ENCODE results near the gene PIP5KL1.

GRCh38 chr9:127931092-127931881 lies 710 bp upstream of the PIP5KL1 start:
- TF ChIP-seq POLR2AphosphoS5 (IDR thresholded peaks at IDR 0.05; ENCODE audit: insufficient read depth, low read depth, low read length): peak; percentile 15
- no peak for TF ChIP-seq POLR2A (IDR thresholded peaks at IDR 0.05; ENCODE audit: low read depth, low read length)
- TF ChIP-seq CTCF (IDR thresholded peaks at IDR 0.05; ENCODE audit: extremely low read depth in 1 of 2, insufficient read depth in 1 of 2, low read depth in 1 of 2, low read length in 2 of 2): no peak
- no peak for TF ChIP-seq MYC (IDR thresholded peaks at IDR 0.05; ENCODE audit: low read depth, low read length)
- TF ChIP-seq JUN (IDR thresholded peaks at IDR 0.05; ENCODE audit: borderline replicate concordance, insufficient read depth, insufficient read length, low read depth): no peak
- no peak for TF ChIP-seq EZH2 (IDR thresholded peaks at IDR 0.05; ENCODE audit: borderline replicate concordance, low read depth, low read length, severe bottlenecking)
- TF ChIP-seq, protein P1, sequence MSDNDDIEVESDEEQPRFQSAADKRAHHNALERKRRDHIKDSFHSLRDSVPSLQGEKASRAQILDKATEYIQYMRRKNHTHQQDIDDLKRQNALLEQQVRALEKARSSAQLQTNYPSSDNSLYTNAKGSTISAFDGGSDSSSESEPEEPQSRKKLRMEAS (IDR thresholded peaks at IDR 0.05; ENCODE audit: insufficient read depth, insufficient read length): no peak
- no peak for TF ChIP-seq FOS (IDR thresholded peaks at IDR 0.05; ENCODE audit: borderline replicate concordance, insufficient read depth, low read length)
- TF ChIP-seq GATA2 (IDR thresholded peaks at IDR 0.05; ENCODE audit: insufficient read depth, insufficient read length, low read depth, low read length): no peak

Measured in endothelial cell of umbilical vein (primary cell).